GM12878 (cell line): ENCODE results near the gene SAFB.

ENCODE experiments used
- BRCA1 ChIP-seq: IDR thresholded peaks from 2 replicates; pipeline ENCODE4 v1.6.1; 2011; ENCODE audit warnings: low read depth, low read length, improper control_type of control experiment
- CBX3 ChIP-seq: fragments of 200-600 bp; sonication (generic); IDR thresholded peaks from 2 replicates; pipeline ENCODE4 v1.6.1; 2016; ENCODE audit warnings: low read depth, borderline replicate concordance
- CEBPB ChIP-seq, 2 experiments: fragments of 150-350 bp in 1 of 2; IDR thresholded peaks; 2 replicates each; pipeline ENCODE4 v1.6.1; 2012 to 2014; ENCODE audit warnings: low read depth in 2 of 2, low read length in 2 of 2, borderline replicate concordance in 1 of 2, inconsistent platforms in 1 of 2
- CTCF ChIP-seq, 3 experiments: IDR thresholded peaks in 2 of 3; conservative IDR thresholded peaks in 1 of 3; 2 replicates each; pipeline ENCODE4 v1.5.1; 2011; ENCODE audit warnings: low read depth in 3 of 3, low read length in 3 of 3, mild to moderate bottlenecking in 3 of 3, control low read depth in 2 of 3, moderate library complexity in 2 of 3, inconsistent platforms in 1 of 3, mixed read lengths in 1 of 3; ENCODE audit not compliant: control insufficient read depth in 2 of 3, insufficient read depth in 1 of 3; ENCODE audit errors: extremely low read depth in 1 of 3
- EGR1 ChIP-seq, 2 experiments: IDR thresholded peaks; 1 replicate in 1 of 2; 2 replicates in 1 of 2; pipeline ENCODE4 v1.6.1; 2011 to 2012; ENCODE audit warnings: low read depth in 2 of 2, low read length in 2 of 2, borderline replicate concordance in 1 of 2, mild to moderate bottlenecking in 1 of 2, moderate library complexity in 1 of 2
- KDM1A ChIP-seq: fragments of 200-600 bp; sonication (generic); IDR thresholded peaks from 2 replicates; pipeline ENCODE4 v1.6.1; 2016; ENCODE audit warnings: borderline replicate concordance
- MEF2A ChIP-seq: IDR thresholded peaks from 2 replicates; pipeline ENCODE4 v1.6.1; 2011; ENCODE audit warnings: low read depth, mild to moderate bottlenecking, low read length, moderate library complexity; ENCODE audit not compliant: insufficient read depth
- NKRF ChIP-seq: fragments of 450-650 bp; conservative IDR thresholded peaks from 2 replicates; pipeline ENCODE4 v1.6.1; 2017; ENCODE audit warnings: mild to moderate bottlenecking, moderate library complexity
- POLR2A ChIP-seq: IDR thresholded peaks from 2 replicates; pipeline ENCODE4 v1.6.1; 2011; ENCODE audit warnings: low read depth, mild to moderate bottlenecking, low read length
- SKIL ChIP-seq: fragments of 450-650 bp; IDR thresholded peaks from 2 replicates; pipeline ENCODE4 v1.6.1; 2017; ENCODE audit warnings: mild to moderate bottlenecking, low read depth, inconsistent platforms; ENCODE audit not compliant: poor library complexity, severe bottlenecking
- YY1 ChIP-seq: IDR thresholded peaks from 2 replicates; pipeline ENCODE4 v1.6.1; 2011; ENCODE audit warnings: low read depth, mild to moderate bottlenecking, low read length
- TF ChIP-seq, protein P1 (sequence below): IDR thresholded peaks from 2 replicates; pipeline ENCODE4 v1.6.1; 2011; ENCODE audit warnings: low read depth, mild to moderate bottlenecking, low read length, moderate library complexity, borderline replicate concordance; ENCODE audit errors: extremely low read depth

DNA sequence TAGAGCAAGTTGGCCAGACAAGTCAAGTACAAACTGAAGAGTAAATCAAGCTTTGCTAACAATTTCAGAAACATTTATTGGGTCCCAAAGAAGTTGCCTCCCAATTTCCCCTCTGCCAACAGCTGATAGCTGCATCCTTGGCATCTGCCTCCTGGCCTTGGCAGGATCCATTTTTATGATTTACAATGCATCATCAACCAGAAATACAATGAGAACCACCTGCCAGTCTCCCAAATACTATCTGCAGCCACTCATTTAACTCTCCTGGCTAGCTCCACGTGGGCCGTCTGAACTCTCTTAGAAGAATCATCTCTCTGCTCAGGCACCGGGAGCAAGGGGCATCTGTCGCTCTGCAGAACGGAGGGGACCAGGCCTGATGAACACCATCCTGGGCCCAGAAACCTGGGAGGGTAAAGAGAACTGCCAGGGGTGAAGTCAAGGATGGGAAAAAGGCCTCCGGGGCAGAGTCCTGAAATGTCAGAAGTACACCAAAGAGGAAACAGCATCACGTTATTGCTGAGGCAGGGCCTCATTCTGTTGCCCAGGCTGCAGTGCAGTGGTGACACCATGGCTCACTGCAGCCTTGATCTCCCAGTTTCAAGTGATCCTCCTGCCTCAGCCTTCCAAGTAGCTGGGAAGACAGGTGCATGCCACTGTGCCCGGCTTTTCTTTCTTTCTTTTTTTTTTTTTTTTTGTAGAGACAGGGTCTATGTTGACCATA is 94.5 kb downstream of the SAFB start:
- TF ChIP-seq CBX3 (no peak), SKIL (no peak), EGR1 (IDR thresholded peaks at IDR 0.05; ENCODE audit: borderline replicate concordance in 1 of 2, low read depth in 2 of 2, low read length in 2 of 2) (no peak), NKRF (no peak), POLR2A (no peak; the same call in 1 of the 2 replicates), KDM1A (no peak), CTCF (IDR thresholded peaks at IDR 0.05 in 2 of 3, conservative IDR thresholded peaks at IDR 0.05 in 1 of 3; ENCODE audit: control insufficient read depth in 2 of 3, extremely low read depth in 1 of 3, insufficient read depth in 1 of 3, low read depth in 3 of 3, low read length in 3 of 3) (no peak), YY1 (no peak), BRCA1 (no peak), MEF2A (no peak), CEBPB (IDR thresholded peaks at IDR 0.05; ENCODE audit: borderline replicate concordance in 1 of 2, low read depth in 2 of 2, low read length in 2 of 2) (no peak)
- TF ChIP-seq, protein P1, sequence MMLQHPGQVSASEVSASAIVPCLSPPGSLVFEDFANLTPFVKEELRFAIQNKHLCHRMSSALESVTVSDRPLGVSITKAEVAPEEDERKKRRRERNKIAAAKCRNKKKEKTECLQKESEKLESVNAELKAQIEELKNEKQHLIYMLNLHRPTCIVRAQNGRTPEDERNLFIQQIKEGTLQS: no peak
